HG03457 (cell line): ENCODE results near the gene EYA3.
"Not testable (repeated sequence)": the region's sequence is repeated elsewhere in the genome, so short reads cannot be mapped to it uniquely, and the experiment has no call there.

Source experiments
- ATAC-seq: cut with Tn5 transposase; IDR thresholded peaks from one replicate; pipeline ENCODE4 v1.9.1; 2021; ENCODE audit warnings: moderate number of reproducible peaks; ENCODE audit not compliant: unreplicated experiment

The EYA3 gene

GRCh38 chr1:28028873-28029654, 59.3 kb downstream of the EYA3 start:
- no peak for ATAC-seq

DNA sequence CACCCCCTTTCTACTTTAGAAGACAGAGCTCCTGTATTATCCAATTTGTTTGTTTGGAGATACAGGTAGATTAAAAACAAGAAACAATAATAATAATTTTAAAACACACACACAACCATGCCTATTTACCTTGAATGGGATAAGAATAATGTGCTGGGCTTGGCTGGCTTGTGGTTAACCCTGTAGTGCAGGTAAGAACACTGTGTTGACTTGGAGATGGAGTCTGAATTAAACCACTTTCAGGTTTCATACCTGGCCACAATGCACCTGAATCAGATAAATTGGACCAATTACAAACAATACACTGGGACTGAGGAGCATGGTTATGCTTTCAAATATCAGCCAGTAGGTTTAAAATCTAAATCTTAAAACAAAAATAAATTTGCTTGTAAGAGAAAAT, 60.8 kb downstream of the EYA3 start:
- no peak for ATAC-seq

DNA sequence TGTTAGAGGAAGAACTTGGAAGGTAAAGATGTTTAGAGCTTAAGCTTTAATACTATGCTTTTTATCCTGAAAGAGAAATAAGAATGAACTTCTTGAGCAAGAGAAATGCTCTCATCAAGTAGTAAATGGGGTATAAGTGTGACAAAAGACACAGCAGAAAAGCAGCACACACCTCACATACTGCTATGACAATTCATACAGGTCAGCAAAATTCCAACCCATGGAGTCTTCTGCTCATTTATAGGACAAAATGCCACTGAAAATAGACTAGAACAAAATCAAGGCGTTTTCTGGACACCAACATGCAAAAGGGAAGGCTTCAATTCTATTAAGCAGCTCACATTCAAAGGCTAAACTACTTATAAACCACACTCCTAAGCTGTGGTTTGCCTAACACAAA, 61.2 kb downstream of the EYA3 start:
- ATAC-seq: no peak

DNA sequence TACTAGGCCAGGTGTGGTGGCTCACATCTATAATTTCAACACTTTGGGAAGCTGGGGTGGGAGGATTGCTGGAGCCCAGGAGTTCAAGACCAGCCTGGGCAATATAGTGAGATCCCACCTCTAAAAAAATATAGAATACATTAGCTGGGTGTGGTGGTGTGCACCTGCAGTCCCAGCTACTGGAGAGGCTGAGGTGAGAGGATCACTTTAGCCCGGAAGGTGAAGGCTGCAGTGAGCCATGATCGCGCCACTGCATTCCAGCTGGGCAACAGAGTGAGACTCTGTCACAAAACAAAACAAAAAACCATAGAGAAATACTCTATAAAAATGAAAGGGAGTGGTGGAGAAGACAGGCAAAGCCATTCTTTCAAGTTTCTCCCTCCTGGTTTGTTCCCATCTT, 62.1 kb downstream of the EYA3 start:
- no peak for ATAC-seq

DNA sequence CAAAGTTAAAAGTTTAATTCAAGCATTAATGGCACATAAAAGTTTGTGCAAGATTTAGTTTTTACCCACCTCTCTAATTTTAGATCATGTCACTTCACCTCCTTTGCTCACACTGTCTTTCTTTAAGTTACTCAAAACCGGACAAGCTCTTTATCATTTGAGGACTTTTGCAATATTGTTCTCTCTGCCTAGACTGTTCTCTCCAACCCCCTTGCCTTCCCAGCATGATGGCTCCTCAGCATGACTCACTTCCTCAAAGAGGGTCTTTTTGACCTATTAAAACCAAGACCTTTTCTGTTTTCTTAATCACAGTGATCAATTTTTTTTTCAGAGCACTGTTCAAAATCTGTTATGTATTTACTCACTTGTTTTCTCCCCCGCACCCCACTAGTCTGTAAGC, 67.3 kb downstream of the EYA3 start:
- no peak for ATAC-seq

- no peak for ATAC-seq
These were observed 77.4 kb downstream of the EYA3 start for GRCh38 chr1:28010969-28011368.

DNA sequence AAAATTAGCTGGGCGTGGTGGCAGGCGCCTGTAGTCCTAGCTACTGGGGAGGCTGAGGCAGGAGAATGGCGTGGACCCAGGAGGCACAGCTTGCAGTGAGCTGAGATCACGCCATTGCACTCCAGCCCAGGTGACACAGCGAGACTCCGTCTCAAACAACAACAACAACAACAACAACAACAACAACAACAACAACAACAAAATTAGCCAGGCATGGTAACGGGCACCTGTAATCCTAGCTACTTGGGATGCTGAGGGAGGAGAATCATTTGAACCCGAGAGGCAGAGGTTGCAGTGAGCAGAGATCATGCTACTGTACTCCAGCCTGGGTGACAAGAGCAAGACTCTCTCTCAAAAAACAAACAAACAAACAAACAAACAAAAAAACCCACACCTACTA, 85.3 kb downstream of the EYA3 start:
- not testable (repeated sequence) for ATAC-seq

- no peak for ATAC-seq
These were observed 85.8 kb downstream of the EYA3 start for GRCh38 chr1:28002600-28002999.

- ATAC-seq: no peak
These were observed 89.4 kb downstream of the EYA3 start for GRCh38 chr1:27999055-27999454.

GRCh38 chr1:27994526-27994925, 93.9 kb downstream of the EYA3 start:
- not testable (repeated sequence) for ATAC-seq

DNA sequence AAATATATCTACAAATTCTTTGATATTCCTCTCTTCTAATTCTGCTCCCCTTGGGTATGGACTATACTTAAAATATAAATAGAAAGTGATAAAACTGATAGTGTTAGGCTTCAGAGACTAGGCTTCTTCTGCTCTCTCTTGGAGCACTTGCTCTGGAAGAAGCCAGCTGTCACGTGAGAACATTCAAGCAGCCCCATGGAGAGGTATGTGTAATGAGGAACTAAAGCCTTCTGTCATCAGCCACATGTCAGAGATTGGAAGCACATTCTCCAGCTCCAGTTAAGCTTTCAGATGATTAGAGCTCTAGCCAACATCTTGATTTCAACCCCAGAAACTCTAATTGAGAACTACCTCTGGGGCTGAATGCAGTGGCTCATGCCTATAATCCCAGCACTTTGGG, 94.3 kb downstream of the EYA3 start:
- ATAC-seq: no peak

- ATAC-seq: no peak
These were observed 95.2 kb downstream of the EYA3 start for GRCh38 chr1:27993241-27993640.

GRCh38 chr1:27992276-27992675, 96.1 kb downstream of the EYA3 start:
- ATAC-seq: no peak

DNA sequence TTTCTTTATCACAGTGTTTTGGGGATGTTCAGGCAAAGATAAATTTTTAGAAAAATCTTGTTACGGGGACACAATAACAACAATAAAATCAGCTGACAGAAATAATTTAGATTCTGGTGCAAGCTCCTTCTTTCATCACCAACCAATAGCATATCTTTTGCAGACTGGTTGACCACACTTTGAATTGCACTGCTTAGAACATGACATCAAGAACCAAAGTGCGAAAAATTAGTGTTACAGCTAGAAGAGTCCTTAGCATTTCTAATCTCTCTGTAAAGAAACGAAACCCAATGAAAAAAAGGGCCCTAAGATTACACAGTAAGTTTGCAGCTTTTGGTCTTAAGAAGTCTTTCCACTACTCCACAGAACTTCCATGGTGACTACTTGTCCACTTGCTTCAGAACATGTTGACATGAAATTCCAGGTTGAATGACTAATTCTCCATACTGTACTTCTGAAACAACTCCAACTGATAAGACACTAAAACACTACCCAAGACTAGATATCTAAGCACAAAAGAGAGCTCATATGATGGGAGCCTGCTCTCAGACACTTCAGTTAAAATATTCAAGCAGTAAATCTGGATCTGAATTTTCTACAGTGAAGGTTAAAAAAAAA, 97.4 kb downstream of the EYA3 start:
- no peak for ATAC-seq

GRCh38 chr1:27981145-27981544, 107.3 kb downstream of the EYA3 start:
- no peak for ATAC-seq

GRCh38 chr1:27980216-27980845, 108.1 kb downstream of the EYA3 start:
- no peak for ATAC-seq

- no peak for ATAC-seq
These were observed 108.6 kb downstream of the EYA3 start for GRCh38 chr1:27979859-27980201.

GRCh38 chr1:27979151-27979858, 109.1 kb downstream of the EYA3 start:
- no peak for ATAC-seq

GRCh38 chr1:27974417-27974781, 114.0 kb downstream of the EYA3 start:
- no peak for ATAC-seq

- ATAC-seq: no peak
These were observed 114.5 kb downstream of the EYA3 start for GRCh38 chr1:27973771-27974416.

- no peak for ATAC-seq
These were observed 116.3 kb downstream of the EYA3 start for GRCh38 chr1:27972141-27972540.
